ENCODE measurements around the gene APPL2. TPM values are rescaled to one million over a fixed set of nuclear protein-coding genes. Genes with fewer than 3 reads are reported as not detected.
A peak's percentile ranks its signal among the peaks of the same experiment; 100 is the strongest.

Gene APPL2
- total RNA-seq, 1 experiment from 2014 or later: 10.7 TPM

DNA sequence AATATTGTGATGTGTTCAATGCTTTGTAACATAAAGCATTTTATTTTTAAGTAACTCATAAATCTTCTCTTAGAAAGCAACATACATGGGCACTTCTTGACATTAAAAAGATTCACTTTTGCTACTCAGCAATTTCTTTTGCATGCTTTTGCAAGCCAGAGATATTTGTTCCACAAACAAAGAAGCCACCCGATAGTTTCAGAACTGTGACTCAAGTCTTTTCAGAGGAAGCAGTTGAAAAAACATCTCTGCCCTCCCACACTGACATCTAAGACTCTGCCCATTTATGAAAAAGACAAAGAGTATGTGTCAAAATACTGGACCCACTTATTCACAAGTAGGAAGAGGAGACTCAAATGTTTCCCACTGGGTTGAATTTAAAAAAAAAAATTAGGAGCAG, 7.5 kb downstream of the APPL2 start:
- in situ Hi-C loops (cut with HindIII; ENCODE audit: low pct_unique_long_range_greater_than_20kb, low sequenced_read_pairs): no loop called here
- DNase-seq (ENCODE audit: low read depth): no peak

DNA sequence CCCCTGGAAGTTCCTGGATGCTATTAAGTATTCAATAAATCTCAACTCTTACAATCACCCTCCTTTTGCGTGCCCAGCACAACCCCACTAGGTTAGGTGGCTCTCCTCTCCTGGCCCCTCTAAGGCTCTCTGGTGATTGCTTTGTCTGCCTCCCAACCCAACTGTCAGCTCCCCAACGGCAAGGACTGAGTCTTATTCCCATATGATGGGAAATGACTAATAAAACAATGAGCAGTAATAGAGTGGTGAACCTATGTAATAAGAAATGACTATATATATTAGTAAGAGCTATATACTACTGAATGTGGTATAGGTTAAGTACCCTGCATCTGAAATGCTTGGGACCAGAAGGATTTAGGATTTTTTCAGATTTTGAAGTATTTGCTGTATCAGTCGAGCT, 8.1 kb downstream of the APPL2 start:
- in situ Hi-C loops (cut with HindIII; ENCODE audit: low pct_unique_long_range_greater_than_20kb, low sequenced_read_pairs): no loop called here
- DNase-seq (ENCODE audit: low read depth): no peak

DNA sequence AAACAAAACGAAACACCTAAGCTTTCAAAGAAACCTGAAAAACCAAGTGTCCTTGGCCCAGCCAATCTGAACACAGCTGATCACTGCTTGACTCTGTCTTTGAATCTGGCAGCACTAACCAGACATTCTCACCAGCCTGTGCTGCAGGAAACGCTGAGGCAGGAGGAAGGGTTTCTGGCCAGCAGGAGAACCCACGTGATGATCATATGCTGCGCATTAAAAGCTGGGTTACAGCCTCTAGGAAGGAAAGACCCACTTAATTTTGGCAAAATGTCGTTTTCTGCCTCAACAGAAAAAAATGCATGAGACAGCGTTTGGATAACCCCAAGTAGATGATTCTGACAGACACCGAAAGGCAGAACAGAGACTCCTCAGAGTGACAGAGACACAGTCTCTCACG, 9.8 kb downstream of the APPL2 start:
- in situ Hi-C loops (cut with HindIII; ENCODE audit: low pct_unique_long_range_greater_than_20kb, low sequenced_read_pairs): no loop called here
- no peak for DNase-seq (ENCODE audit: low read depth)

DNA sequence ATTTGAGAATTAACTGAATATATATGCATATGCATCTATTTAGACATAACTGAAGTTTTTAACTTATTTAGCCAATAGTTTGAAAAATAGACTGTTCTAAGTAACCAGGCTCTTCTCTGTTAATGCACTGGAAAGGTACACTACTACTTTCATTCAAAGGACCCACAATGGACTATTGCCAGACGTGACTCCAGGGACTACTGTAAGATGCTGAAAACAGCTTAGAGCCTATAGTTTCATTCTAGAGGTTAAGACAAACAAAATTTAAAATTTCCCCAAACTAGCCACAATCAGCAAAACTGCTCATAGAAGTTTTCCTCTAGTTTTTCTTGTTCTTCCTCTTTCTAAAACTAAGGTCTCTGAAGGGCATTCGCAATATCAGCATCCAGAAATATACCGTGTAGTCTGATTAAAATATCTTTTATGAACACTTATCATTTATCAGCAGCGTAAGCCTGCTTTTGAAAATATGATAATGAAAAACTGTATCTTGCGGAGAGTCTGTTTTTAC, 10.4 kb downstream of the APPL2 start:
- DNase-seq (ENCODE audit: low read depth): no peak
- in situ Hi-C loops (cut with HindIII; ENCODE audit: low pct_unique_long_range_greater_than_20kb, low sequenced_read_pairs): no loop called here

DNA sequence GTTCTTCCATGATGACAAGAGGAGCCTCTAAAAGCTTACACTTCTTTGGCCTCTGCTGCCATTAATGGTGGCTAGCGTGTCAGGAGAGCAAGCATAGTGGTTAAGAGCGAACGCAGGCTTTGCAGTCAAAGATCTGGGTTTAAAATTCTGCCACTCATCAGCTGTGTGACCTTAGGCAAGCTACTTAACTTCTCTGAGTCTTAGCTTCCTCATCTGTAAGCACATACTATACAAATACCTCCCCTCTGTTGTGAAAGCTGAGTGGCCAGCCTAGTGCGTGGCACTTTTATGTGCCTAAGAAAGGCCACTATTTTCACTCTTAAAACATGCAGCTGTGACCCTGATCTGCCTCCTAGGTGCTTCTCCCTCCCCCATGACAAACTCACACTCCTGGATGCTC, 11.6 kb downstream of the APPL2 start:
- no peak for DNase-seq (ENCODE audit: low read depth)
- in situ Hi-C loops (cut with HindIII; ENCODE audit: low pct_unique_long_range_greater_than_20kb, low sequenced_read_pairs): no loop called here

DNA sequence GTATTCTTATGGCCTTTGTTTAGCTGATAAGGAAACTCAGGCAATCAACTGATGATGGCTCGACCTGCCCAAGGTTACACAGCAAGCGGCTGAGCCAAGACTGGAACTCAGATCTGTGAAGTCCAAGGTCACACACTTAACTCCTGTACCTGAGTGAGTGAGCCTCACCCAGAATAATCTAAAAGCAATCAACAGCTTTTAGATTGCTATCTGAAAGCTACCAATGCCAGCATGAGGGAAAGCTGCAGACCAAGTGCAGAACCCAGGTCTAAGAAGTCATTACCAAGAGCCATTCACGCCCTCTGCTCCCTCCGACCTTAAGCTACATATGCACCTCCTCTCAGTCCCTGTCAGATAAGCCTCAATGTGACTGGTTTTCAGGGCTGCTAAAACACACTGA, 12.1 kb downstream of the APPL2 start:
- DNase-seq (ENCODE audit: low read depth): no peak
- in situ Hi-C loops (cut with HindIII; ENCODE audit: low pct_unique_long_range_greater_than_20kb, low sequenced_read_pairs): no loop called here

DNA sequence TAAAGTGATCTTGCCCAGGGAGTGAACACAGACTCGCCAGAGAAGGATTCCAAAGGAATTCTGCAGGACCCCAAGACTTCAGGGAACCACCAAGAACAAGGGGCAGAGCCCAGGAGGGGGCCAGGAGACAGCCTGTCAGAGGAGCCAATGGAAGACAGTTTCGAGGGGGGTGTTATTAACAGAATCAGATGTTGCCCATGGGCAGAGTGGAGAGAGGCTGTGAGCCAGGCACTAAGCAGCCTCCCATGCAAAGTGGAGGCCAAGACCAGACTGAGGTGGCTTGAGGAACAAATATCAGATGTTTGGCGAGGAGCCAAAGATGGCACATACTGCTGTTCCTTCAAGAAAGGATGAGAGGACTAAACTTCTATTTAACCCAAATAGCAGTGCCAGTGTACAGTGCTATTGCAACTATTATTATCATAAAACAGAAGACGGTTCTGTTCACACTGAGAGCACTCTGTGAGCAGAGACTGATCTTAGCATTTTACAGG, 12.6 kb downstream of the APPL2 start:
- in situ Hi-C loops (cut with HindIII; ENCODE audit: low pct_unique_long_range_greater_than_20kb, low sequenced_read_pairs): no loop called here

DNA sequence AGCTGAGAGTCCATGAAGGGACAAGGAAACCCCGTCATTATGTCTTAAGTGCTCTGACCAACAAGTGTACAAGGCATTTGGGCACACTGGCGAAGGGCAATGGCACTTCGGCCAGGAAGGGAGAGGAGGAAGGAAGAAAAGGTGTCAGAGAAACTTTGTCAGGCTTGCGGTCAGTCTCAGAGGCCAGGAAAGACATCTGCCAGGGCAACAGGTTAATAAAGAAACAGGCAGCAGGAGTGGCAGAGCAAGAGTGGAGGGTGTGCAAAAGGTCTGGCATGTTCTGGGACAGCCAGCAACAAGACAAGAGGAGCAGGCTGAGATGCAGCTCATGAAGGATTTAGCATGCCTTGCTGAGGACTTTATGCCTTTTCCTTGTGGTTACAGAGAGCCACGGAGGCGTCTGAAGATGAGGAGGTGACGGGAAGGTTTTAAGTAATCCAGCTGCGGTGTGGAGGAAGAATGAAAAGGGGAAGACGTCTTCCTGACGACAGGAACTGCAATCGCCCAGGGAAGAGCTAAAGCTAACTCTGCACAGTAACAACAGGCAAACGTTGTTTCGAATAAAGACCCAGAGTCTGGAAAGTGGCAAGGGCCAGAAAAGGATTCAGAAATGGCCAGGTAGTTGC, 13.1 kb downstream of the APPL2 start:
- DNase-seq (ENCODE audit: low read depth): no peak
- in situ Hi-C loops (cut with HindIII; ENCODE audit: low pct_unique_long_range_greater_than_20kb, low sequenced_read_pairs): no loop called here

More for the DNA sequence above, 12.6 kb downstream of the APPL2 start:
- no peak for DNase-seq (ENCODE audit: low read depth)

DNA sequence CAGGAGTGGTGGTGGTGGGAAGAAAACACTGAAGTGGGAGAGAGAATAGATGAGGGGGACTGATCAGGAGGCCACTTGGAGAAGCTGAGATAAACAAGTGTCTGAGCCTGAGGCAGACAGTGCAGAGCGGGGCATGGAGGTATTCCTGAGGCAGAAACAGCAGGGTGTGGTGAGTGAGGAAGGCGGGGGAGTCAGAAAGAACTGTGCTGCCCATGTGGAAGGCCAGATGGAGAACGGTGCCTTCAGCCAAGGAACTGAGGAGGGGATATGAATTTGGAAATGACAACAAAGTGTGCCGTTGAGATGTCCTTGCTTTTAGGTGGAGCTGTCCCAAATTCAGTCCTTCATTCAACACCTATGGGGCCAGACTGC, 13.7 kb downstream of the APPL2 start:
- in situ Hi-C loops (cut with HindIII; ENCODE audit: low pct_unique_long_range_greater_than_20kb, low sequenced_read_pairs): no loop called here
- DNase-seq (ENCODE audit: low read depth): no peak

DNA sequence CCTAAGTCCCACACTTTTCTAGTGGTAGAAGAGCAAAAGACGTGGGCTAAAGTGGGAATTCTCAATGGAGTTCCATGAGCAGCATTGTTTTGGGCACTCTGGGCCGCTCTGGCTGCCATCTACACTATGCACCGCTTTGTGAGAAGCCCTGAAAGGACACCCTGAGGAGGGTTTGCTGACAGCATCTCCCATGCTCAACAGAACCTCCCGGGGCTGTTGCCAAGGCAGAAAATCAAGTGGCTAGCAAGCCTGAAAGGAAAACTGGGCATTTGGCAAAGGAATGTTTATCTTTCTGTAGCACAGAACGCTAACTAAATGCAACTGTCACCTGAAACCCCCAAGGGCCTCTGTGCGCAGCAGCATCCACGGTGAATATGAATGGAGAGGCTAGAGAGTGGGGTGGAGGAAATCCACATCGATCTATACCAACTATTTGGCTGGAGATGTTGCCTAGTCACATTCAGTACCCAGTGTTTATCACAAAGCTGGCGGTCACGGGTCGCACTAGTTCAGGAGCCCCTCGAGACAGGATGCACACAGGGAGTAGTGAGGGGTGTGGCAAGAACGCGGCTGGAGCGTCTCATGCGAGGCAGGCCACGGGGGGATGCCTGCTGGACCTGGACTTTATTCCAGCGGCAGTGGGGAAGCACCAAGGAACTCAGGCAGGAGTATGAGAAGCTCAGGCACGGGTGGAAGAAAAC, 14.2 kb downstream of the APPL2 start:
- in situ Hi-C loops (cut with HindIII; ENCODE audit: low pct_unique_long_range_greater_than_20kb, low sequenced_read_pairs): no loop called here
- DNase-seq (ENCODE audit: low read depth): no peak

DNA sequence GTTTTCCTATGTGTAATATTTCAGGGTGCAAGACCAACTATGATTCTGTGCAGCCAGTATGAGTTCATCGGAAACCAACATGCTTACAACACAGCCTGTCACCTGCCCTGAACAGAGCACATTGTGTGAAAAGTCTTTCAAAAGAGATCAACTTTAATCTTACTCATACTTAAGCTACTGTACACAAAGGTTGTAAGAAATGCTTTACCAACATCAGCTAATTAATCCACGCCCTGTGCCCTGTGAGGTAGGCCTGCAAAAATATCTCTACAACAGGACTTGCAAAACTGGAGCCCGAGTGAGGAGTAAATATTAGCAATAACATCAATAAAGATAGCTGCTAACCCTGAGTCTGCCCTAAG, 15.1 kb downstream of the APPL2 start:
- DNase-seq (ENCODE audit: low read depth): no peak
- in situ Hi-C loops (cut with HindIII; ENCODE audit: low pct_unique_long_range_greater_than_20kb, low sequenced_read_pairs): no loop called here

DNA sequence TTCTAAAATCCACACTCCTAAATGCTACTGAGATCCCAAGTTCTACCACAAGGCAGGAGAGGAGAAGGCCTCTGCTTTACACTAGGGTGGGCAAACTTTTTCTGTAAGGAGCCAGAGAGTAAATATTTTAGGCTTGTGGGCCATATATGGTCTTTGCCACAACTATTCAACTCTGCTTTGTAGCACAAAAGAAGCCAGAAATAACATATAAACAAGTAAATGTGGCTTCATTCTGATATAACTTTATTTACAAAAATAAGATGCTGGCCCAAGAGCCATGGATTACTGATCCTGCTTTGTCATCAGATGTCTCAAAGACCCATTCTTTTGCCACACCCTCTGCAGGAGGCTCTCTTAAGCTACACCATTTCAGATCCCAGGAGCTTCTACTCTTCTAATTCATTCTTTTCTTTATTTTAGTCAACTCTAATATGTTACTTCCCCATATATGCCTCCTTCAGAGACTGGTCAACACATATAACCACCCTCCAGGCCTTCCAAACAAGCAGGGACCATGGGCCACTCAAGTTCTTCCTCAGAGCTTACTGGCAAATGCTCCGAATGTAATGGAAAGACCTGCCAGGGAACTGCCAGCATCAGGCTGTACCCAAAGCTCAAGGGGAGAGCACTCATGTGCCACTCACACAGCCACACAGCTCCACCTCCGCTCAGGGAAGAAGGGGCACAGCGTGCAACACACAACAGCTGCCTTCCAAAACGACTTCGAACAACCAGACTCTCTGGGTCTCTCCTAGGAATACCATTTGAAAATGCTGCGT, 15.6 kb downstream of the APPL2 start:
- no peak for DNase-seq (ENCODE audit: low read depth)
- in situ Hi-C loops (cut with HindIII; ENCODE audit: low pct_unique_long_range_greater_than_20kb, low sequenced_read_pairs): no loop called here

DNA sequence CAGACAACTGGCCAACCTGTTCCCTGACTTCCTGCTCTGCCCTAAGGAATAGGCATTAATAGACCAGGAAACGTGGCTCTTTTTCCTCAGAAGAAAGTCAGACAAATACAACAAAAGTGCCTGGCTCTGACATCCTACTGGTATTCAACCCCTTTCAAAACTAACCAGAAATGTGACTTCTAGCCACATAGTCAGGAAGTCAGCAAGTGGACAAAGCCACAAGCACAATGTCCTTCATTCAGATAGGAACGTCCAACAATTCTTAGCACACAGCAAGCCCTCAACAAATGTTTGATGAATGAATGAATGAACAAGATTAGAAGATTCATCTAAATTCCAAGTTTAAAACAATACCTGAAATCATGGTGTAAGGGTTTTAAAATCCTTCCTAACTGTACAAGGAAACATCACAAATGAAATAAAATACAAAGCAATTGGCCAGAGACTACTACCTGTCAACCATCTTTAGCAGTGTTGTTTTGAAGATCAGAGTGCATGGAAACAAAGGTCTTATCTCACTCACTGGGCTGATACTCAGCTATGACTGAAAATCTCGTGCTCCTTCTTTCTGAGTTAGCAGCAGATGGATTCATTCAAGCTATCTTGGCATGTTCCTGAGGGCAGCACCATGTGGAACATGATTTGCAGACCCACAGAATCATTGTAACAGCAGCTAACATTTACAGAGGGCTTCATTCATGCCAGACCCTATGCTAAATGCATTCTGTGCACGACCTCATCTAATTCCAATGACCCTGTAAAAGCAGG, 16.5 kb downstream of the APPL2 start:
- in situ Hi-C loops (cut with HindIII; ENCODE audit: low pct_unique_long_range_greater_than_20kb, low sequenced_read_pairs): no loop called here
- DNase-seq (ENCODE audit: low read depth): no peak

DNA sequence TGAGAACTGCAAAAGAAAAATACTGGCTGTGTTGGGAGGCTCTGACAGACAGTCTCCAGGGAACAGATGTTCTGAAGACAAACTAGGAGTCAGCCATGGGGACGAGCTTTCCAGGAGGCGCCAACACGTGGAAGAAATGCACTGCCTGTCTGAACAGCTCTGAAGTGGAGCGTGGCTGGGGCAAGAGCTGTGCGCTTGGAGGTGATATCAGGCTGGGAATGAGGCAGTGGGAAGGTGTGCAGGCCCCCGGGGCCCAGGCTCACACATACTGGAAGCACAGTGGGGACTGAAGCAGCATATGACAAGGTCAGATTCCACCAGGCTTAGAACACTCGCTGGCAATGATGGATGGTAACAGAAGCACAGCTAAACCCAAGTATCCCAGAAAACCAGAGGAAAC, 17.5 kb downstream of the APPL2 start:
- in situ Hi-C loops (cut with HindIII; ENCODE audit: low pct_unique_long_range_greater_than_20kb, low sequenced_read_pairs): no loop called here
- DNase-seq (ENCODE audit: low read depth): no peak

DNA sequence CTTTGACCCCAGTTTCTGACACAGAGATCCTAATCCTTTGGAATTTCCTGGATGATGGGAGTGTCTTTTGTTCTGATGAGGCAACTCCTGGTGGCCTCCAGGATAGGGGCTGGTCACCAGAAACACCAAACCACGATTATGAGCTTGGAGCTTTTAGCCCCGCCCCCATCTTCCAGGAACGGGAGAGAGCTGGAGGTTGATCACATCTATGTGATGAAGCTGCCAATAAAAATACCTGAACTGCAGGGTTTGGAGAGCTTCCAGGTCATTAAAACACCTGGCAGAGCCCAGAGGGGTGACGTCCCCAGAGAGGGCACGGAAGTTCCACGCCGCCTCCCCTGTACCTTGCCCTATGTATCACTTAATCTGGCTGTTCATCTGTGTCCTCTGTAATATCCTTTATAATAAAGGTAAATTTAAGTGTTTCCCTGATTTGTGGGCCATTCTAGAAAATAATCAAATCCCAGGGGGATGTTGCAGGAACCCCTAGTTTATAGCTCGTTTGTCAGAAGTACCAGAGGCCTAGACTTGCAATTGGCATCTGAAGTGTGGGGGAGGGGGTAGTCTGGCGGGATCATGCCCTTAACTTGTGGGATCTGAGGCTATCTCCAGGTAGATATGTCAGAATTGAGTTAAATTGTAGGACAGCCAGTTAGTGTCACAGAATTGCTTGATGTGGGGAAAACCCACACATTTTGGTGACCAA, 21.2 kb downstream of the APPL2 start:
- in situ Hi-C loops (cut with HindIII; ENCODE audit: low pct_unique_long_range_greater_than_20kb, low sequenced_read_pairs): no loop called here
- peak; percentile 44 for DNase-seq (ENCODE audit: low read depth)

DNA sequence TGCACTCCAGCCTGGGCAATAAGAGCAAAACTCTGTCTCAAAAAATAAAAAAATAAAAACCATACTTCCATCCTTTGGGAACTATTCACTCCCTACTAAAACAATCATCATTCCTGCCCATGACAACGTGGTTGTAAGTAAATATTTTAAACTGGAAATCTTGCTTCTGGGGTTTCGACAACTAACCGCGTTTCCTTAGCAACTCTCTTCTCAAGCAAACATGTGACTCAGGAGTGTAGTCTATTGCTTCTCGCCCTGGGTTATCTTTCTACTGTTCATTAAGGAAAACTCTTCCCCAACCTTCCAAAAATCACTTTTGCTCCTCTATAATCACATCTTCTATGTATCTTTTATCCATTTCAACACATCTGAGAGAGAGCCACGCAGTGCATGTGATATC, 21.8 kb downstream of the APPL2 start:
- in situ Hi-C loops (cut with HindIII; ENCODE audit: low pct_unique_long_range_greater_than_20kb, low sequenced_read_pairs): no loop called here
- DNase-seq (ENCODE audit: low read depth): peak; percentile 11

DNA sequence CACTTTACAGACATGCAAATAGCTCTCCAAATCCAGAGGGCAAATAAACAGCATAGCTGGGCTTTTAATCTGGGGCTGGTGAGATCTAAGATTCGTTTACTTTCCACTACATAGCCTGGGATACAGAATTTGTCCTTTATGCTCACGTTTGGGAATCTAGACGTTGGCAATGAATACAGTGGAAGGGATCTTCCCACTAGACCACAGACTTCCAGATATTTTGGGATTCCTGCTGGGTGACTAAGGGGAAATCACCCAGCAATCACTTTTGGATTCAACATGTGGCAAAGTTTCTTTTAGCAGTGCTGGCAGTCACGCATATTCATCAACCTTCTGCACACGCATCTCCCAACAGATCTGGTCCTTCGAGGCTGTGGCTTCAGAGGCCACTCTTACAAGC, 23.5 kb downstream of the APPL2 start:
- in situ Hi-C loops (cut with HindIII; ENCODE audit: low pct_unique_long_range_greater_than_20kb, low sequenced_read_pairs): no loop called here

DNA sequence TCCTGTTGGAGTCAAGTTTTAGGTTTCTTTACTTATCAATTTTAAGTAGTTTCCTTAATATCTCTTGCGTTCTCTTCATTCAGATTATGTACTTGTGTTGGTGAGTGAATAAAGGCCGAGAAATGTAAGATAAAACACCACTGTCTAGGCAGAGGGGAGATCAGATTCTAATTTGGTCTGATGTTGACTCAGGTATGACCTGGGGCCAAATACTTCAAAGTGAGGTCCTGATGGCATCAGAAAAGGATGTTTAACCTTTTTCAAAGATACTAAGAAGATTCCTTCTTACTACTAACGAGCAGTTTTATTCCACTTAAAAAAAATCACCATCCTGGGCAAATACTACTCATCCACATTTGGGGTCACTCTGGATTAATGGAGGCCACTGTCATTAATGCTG, 26.9 kb downstream of the APPL2 start:
- in situ Hi-C loops (cut with HindIII; ENCODE audit: low pct_unique_long_range_greater_than_20kb, low sequenced_read_pairs): no loop called here
- no peak for DNase-seq (ENCODE audit: low read depth)

More for the DNA sequence above, 23.5 kb downstream of the APPL2 start:
- DNase-seq (ENCODE audit: low read depth): no peak
